Neural progenitor cell (in vitro differentiated cells): ENCODE measurements around the gene TREML2.

Experiments
- CTCF ChIP-seq: fragments of 200-600 bp; sonication (generic); IDR thresholded peaks from 2 replicates; pipeline ENCODE4 v1.5.1; 2017; ENCODE audit warnings: antibody characterized with exemption, mild to moderate bottlenecking
- EZH2phosphoT487 ChIP-seq: fragments of 200-600 bp; sonication (generic); IDR thresholded peaks from 2 replicates; pipeline ENCODE4 v1.6.1; 2017; ENCODE audit warnings: antibody characterized with exemption

- TF ChIP-seq EZH2phosphoT487: no peak
- no peak for TF ChIP-seq CTCF
Observed at GRCh38 chr6:41199552-41200246, 1.2 kb downstream of the TREML2 start.
